HG02623 (cell line): Measurements from ENCODE around the gene CUL4B.
"Not testable (repeated sequence)": the region's sequence is repeated elsewhere in the genome, so short reads cannot be mapped to it uniquely, and the experiment has no call there.

Source experiments
- ATAC-seq: cut with Tn5 transposase; IDR thresholded peaks from one replicate; pipeline ENCODE4 v1.9.1; 2021; ENCODE audit warnings: moderate library complexity; ENCODE audit not compliant: unreplicated experiment

Gene CUL4B

DNA sequence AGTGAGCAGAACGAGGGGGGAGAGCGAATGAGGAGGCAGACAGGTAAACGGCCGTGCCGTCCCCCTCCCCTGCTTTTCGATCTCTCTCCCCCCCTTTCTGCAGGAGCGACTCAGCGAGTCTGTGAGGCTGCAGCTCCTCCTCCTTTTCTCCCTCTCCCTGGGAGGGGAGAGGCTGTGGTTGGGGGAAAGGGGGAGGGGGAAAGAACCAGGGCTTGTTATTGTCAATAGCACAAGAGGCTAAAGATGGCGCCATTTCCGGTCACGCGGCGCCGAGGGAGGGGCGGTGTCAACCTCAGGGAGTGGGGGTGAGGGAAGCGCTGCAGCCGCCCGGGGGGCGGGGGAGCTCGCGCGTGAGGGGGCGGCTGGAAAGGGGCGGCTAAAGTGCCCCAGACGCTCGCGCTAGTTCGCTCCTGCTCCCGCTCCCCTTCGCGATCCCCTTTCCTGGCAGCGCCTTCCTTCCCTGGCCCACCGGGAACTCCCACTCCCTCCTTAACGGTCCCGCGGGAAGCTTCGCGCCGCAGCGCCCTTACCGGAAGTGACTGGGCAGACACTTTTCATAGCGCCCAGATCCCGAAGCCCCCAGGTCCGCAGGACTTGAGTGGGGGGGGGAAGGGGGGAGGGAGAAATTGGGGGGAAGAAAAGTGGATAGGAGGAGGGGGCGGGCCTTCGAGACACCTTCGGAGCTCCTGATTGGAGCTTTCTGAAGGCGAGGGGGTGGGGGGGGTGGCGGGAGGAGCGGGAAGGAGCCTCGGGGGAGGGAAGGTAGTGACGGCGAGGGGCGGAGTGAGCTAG, at the start of gene CUL4B:
CUL4B (minus strand) TSS at position 121 of the 792 bp plus-strand sequence. CDS start 324 bp downstream, outside the sequence.
- peak; percentile 84 for ATAC-seq

- ATAC-seq = peak; percentile 54
Observed at GRCh38 chrX:120604361-120604782, 43.6 kb upstream of the CUL4B start.

DNA sequence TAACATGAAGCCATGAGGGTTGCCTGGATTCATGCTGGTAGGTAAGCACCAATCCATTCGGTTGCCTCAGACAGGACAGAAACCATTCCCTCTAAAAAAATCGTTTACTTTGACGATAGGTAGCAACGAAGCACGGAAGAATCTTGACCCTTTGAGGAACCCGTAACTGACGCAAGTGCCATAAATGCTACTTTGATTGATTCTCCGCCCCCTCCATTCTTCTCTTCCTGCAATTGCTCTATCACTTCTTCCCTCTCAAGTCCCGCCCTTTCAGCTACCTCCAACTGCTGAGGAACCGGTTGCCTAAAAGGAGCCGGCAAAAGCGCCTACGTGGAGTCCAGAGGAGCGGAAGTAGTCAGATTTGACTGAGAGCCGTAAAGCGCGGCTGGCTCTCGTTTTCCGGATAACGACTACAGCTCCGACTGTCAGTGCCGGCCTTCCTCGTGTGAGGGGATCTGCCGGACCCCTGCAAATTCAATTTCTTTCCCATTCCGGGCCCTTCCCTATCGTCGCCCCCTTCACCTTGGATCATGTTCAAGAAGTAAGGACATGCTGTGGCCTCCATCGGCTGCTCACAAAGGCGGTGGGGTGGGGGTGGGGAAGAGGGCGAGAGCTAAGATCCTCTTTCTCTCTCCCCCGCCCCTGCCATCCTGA, 43.1 kb upstream of the CUL4B start, which contains the start of gene MCTS1:
MCTS1 (plus strand) TSS at position 395 of the 654 bp plus-strand sequence; CDS start at position 531, 136 bp downstream.
- peak; percentile 89 for ATAC-seq

DNA sequence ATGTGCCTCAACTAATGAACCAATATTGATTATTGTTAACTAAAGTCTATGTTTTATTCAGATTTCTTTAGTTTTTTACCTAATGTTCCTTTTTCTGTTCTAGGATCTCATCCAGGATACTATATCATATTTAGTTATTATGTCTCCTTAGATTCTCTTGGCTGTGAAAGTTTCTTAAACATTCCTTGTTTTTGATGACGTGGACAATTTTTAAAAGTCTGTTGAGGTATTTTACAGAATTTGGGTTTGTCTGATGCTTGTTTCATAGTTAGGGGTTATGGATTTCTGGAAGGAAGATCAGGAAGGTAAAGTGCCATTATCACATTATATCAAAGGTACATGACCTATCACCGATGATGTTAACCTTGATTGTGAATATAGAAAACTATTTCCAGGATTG, 24.9 kb upstream of the CUL4B start:
- ATAC-seq = no peak

DNA sequence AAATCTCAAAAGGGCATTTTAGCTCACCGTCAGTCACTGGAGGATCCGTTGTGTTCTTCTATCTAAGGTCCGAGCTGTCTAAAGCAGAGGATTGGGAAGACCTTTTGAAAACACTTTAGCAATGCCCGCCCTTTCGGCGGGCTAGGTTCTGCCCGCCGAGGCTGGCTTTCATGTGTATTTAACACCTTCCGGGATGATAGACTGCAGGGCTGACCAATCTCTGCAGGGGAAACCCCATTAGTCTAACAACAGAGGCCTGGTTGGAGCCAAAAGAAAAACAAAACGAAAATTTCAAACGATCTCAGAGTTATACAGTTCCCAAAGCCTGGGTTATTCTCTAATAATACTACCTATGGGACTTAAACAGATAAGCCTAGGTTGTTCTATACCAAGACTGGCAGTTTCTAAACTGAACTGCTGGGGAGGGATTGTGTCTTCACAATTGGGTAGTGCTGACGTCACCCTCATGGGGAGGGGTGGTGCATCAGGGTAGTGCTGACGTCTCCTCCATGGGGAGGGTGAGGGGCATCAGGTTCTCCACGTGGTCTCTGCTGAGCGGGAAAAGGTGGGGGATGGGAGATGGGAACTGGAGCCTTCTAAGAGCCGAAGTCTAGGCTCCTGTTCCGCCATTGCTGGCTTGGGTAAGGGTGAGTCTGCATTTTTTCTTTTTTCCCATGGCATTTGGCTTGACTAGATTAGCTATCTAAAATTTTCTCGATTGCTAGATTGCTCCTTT, 14.8 kb upstream of the CUL4B start:
- no peak for ATAC-seq

- not testable (repeated sequence) for ATAC-seq
Observed at GRCh38 chrX:120573806-120574205, 13.0 kb upstream of the CUL4B start.

DNA sequence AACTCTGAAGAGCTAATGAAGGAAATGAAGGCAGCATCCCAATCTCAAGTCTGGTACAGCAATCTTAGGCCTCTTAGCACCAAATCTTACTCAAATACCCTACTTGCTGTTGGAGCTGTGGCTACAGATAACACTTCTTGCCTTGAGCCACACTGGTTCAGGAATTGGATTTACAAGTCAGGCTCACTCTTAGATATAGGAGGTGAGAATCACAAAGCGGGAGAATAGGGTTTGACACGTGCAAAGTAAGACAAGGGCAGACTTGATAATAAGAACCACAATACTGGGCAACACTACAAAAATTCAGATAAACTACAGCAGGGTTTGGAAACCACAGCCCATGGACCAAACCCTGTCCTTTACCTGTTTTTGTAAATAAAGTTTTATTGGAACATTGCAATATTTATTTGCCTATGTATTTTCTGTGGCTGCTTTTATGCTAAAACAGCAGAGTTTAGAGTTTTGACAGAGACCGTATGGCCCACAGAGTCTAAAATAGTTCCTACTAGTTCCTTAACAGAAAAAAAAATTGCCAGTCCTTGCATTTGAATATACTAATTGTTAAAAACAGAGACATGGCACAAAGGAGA, 9.3 kb upstream of the CUL4B start:
- no peak for ATAC-seq

DNA sequence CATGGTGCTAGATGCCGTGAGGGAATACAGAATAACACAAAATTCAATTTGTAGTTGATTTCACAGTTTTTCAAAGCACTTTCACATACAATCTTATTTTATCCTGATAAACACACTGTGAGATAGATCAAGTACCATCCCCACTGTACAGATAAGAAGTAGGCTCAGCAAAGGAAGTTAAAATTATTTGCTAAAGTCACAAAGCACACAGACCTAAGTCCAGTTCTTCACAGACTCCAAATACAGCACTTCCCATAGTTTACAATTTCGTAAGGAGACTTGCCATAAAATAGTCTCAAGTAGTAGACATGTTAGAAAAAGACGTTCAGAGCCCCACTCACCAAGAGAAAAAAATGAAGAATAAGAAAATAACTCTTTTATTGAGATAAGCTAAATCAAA, 7.8 kb upstream of the CUL4B start:
- ATAC-seq = no peak

- ATAC-seq = no peak
Observed at GRCh38 chrX:120568035-120568434, 7.3 kb upstream of the CUL4B start.

DNA sequence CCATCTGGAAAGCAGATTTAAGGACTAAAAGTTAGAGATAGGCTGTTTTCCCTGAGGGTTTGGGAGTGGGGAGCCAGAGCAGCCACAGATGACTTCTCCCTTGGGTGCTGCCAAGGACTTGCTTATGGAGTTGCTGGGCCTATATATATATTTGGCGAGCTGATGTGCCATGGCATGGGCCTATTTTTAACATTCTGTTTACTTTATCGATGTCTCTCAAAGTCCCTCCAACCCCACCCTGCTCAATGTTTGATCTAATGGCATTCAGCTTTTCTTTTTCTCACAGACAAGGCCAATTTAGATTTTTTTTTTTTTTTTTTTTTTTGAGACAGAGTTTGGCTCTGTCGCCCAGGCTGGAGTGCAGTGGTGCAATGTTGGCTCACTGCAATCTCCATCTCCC, 6.1 kb upstream of the CUL4B start:
- no peak for ATAC-seq

GRCh38 chrX:120564925-120565324, 4.2 kb upstream of the CUL4B start:
- ATAC-seq = no peak

DNA sequence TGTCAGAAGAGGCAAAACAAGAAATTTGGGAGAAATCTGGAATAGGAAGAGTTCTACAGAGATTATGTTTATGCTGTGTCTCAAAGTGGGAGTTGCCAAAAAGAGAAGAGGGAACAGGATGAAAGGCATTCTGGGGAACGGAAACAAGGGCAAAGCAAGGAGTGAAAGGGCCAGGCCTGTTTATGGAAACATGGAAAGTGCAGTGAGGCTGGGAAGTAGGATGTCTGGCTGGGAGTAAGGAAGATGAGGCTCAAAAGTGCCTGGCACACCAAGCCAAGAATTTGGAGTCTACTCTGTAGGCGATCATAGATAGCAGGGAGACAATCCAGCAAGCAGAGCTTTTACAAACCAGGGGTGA, 1.8 kb upstream of the CUL4B start:
- no peak for ATAC-seq

DNA sequence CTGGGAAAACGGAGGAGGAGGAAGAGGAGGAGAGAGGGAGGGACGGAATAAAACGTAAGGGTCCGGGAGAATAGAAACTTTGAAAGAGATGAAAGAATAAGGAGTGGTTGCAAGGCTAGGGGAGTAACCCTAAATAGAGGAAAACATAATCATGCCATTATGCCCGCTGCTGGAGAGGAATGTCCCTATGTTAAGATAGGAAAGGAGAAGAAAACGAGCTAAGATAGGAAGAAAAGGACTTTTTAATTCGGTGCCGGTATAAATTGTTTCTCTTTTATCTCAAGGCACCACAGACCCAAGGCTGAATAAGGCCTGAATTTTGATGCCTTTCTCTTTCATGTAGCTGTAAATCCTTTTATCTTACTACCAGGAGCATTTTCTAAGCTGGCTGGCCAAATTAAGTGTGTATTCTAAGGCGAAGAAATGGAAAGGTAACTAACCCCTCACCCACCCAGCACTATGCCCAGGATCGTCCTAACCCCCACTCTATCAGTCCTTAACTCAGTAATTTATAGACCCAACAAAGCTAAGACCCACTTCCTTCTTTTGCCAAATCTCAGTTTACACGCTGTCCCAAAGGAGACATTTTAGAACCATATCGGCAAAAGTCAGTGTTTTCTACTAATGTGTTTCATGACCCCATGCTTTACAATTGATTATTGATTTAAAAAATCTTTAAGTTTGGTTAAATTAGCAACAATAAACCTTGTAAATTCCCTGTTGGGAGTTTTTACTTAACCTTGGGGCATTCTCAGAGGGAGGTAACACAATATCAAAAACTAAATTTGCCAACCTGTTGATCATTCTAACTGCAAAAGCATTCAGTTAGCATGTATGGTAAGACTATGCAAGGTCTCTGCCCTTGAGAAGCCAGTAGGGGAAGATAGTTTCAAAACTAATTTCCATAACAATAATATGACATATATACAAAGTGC, 1.1 kb upstream of the CUL4B start:
- no peak for ATAC-seq

DNA sequence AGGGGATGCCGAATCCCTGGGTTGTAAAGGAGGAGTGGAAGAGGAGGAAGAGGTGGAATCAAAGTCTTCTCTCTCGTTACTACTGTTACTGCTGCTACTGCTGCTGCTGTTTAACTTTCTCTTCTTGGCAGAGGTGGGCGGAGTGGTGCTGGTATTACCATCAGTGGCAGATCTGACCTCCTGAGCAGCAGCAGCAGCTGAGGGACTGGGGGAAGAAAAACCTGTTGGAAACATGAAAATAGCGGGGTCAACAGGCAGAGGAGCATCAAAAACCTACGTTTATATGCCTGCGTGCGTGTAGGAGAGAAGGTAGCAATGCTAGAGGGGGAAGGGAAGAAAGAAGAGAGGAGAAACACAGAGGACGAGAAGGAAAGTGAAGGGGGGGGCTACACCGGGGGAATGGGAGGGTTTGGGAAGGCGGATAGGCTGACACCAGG, 339 bp downstream of the CUL4B start:
- ATAC-seq = peak; percentile 29

DNA sequence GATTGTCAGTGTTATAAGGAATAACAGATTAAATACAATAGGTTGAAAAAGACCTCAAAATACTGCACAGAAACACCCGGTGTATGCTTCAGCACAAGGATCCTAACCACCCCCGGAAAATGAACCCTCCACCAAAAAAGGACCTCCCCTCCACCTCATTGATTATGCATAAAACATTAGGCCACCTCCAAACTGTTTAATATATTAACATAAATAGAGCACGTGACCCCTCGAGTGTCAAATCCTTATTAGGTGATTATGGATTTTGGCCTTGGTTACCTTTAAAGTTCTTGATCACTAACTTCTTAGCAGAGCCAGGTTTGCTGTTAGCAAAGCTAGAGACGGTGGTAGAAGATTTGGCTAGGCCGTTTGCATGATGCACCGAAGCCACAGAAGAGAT, 958 bp downstream of the CUL4B start:
- no peak for ATAC-seq

GRCh38 chrX:120556251-120556650, 4.5 kb downstream of the CUL4B start:
- no peak for ATAC-seq

- no peak for ATAC-seq
Observed at GRCh38 chrX:120549483-120550452, 11.0 kb downstream of the CUL4B start.

DNA sequence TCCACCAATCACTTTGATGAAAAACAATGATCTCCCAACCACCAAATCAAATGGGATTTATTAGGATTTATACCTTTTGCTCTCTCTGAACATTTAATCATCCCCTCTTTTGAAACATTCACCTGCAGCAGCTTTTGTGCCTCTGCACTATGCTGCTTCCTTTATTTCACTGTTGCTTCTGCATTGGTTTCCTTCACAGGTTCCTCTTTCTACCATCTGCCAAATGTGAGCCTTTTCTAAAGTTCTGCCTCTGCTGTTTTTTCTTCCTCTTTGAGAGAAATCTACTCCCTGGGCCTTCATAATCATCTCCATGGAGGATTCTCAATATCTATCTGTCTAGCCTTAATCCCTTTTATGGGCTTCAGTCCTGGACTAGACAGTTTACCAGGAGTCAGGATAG, 24.7 kb downstream of the CUL4B start:
- ATAC-seq = no peak
